K562 (cell line): ENCODE results near the gene SHMT1. TPM values are rescaled to one million over a fixed set of nuclear protein-coding genes. Genes with fewer than 3 reads are reported as not detected.

Experiments
- ARID3B ChIP-seq: fragments of 250-450 bp; sonication (Bioruptor Pico); IDR thresholded peaks from 2 replicates; pipeline ENCODE4 v1.4.0; 2020; ENCODE audit warnings: borderline replicate concordance
- CREB1 ChIP-seq, 2 experiments: sonication (generic) in 1 of 2; formaldehyde crosslinking in 1 of 2; IDR thresholded peaks; 2 replicates each; pipeline versions ENCODE4 v1.6.1 to v1.8.0; 2012 to 2022; ENCODE audit warnings: inconsistent platforms in 1 of 2, mild to moderate bottlenecking in 1 of 2, missing genetic modification reagents in 1 of 2, moderate library complexity in 1 of 2
- CXXC5 ChIP-seq: fragments of 250-450 bp; sonication (Bioruptor Pico); IDR thresholded peaks from 2 replicates; pipeline ENCODE4 v1.8.0; 2022; ENCODE audit warnings: inconsistent platforms, mild to moderate bottlenecking, moderate library complexity
- EZH2 ChIP-seq: IDR thresholded peaks from 2 replicates; pipeline ENCODE4 v1.6.1; 2012; ENCODE audit warnings: low read depth, mild to moderate bottlenecking, inconsistent platforms, low read length, borderline replicate concordance
- HCFC1 ChIP-seq: IDR thresholded peaks from 2 replicates; pipeline ENCODE4 v1.6.1; 2012; ENCODE audit warnings: low read depth, low read length, improper control_type of control experiment
- MCM5 ChIP-seq: fragments of 450-650 bp; IDR thresholded peaks from 2 replicates; pipeline ENCODE4 v1.6.1; 2016; ENCODE audit warnings: low read depth
- MITF ChIP-seq: IDR thresholded peaks from 2 replicates; pipeline ENCODE4 v1.6.1; 2014; ENCODE audit warnings: antibody characterized with exemption
- PHF21A ChIP-seq: fragments of 450-650 bp; IDR thresholded peaks from 2 replicates; pipeline ENCODE4 v1.6.1; 2017; ENCODE audit warnings: low read depth, borderline replicate concordance
- PRDM10 ChIP-seq: fragments of 450-650 bp; IDR thresholded peaks from 2 replicates; pipeline ENCODE4 v1.6.1; 2018; ENCODE audit not compliant: partially characterized antibody
- SIN3B ChIP-seq: fragments of 450-650 bp; IDR thresholded peaks from 2 replicates; pipeline ENCODE4 v1.6.1; 2017; ENCODE audit warnings: low read depth, mild to moderate bottlenecking, moderate library complexity
- ZNF318 ChIP-seq, 2 experiments: fragments of 450-650 bp; IDR thresholded peaks; 2 replicates each; pipeline ENCODE4 v1.6.1; 2016; ENCODE audit warnings: mild to moderate bottlenecking in 2 of 2, borderline replicate concordance in 1 of 2, low read depth in 1 of 2, moderate library complexity in 1 of 2
- polyA plus RNA-seq, 8 experiments: library from polyadenylated mRNA; depleted of rRNA in 4 of 8; stranded (reverse) in 5 of 8; unstranded in 3 of 8; fragments of >200 nt; fragmentation: Nextera tagmentation in 2 of 8; fragmentation: Illumina TruSeq in 1 of 8; extraction: Ambion mirVana in 2 of 8; extraction: Trizol in 1 of 8; gene quantifications; 2 replicates each; pipeline versions ENCODE4 v1.2.1 to v1.2.3, GENCODE V29; 2011 to 2014; ENCODE audit warnings: inconsistent platforms in 1 of 8, missing spikeins in 1 of 8
- total RNA-seq, 7 experiments: library from RNA; depleted of rRNA in 6 of 7; stranded (reverse); fragments of >200 nt in 6 of 7; fragmentation: Illumina TruSeq in 2 of 7; extraction: Trizol in 2 of 7; gene quantifications; 2 replicates each; pipeline versions ENCODE4 v1.2.1 to v1.2.3, GENCODE V29; 2011 to 2021; ENCODE audit warnings: low replicate concordance in 1 of 7

SHMT1 gene
- total and polyA plus RNA-seq, 9 of the 15 experiments (the other 6 are each of a cell fraction or from before 2014, with no cell fraction given): 3.3 to 31.2 (median 23.3) TPM

- TF ChIP-seq ZNF318 (IDR thresholded peaks at IDR 0.05; ENCODE audit: borderline replicate concordance in 1 of 2, low read depth in 1 of 2) (no peak), MITF (peak; percentile 92), PRDM10 (peak; percentile 43), SIN3B (peak; percentile 99), ARID3B (CRISPR knock-in tag) (no peak), MCM5 (no peak), EZH2 (no peak), CREB1 (IDR thresholded peaks at IDR 0.05) (peak; percentile 89), CREB1 (CRISPR knock-in tag; IDR thresholded peaks at IDR 0.05) (no peak; the same call in 1 of the 2 replicates), CXXC5 (CRISPR knock-in tag) (peak; percentile 68), PHF21A (no peak), HCFC1 (peak; percentile 85)
Measured at GRCh38 chr17:18314731-18315561, 48.4 kb downstream of the SHMT1 start, which contains the start of the genes SMCR8 and TOP3A (continued).
